GM21390 (cell line): ENCODE results near the gene BCL3.
"Not testable (repeated sequence)": the region's sequence is repeated elsewhere in the genome, so short reads cannot be mapped to it uniquely, and the experiment has no call there.

Source experiments
- ATAC-seq: cut with Tn5 transposase; IDR thresholded peaks from one replicate; pipeline ENCODE4 v1.9.1; 2021; ENCODE audit not compliant: unreplicated experiment

BCL3 gene

GRCh38 chr19:44720396-44720795, 28.1 kb upstream of the BCL3 start:
- not testable (repeated sequence) for ATAC-seq

- ATAC-seq: no peak
These were observed 27.6 kb upstream of the BCL3 start for GRCh38 chr19:44720945-44721344.

GRCh38 chr19:44721369-44721768, 27.1 kb upstream of the BCL3 start:
- ATAC-seq: not testable (repeated sequence)

GRCh38 chr19:44722131-44723121, 26.1 kb upstream of the BCL3 start:
- no peak for ATAC-seq

GRCh38 chr19:44723299-44723951, 25.1 kb upstream of the BCL3 start:
- peak; percentile 33 for ATAC-seq

- peak; percentile 61 for ATAC-seq
These were observed 24.6 kb upstream of the BCL3 start for GRCh38 chr19:44723952-44724319.

- no peak for ATAC-seq
These were observed 23.3 kb upstream of the BCL3 start for GRCh38 chr19:44725251-44725650.

- no peak for ATAC-seq
These were observed 22.8 kb upstream of the BCL3 start for GRCh38 chr19:44725684-44726083.

GRCh38 chr19:44726465-44726864, 22.0 kb upstream of the BCL3 start:
- no peak for ATAC-seq

- no peak for ATAC-seq
These were observed 20.3 kb upstream of the BCL3 start for GRCh38 chr19:44728178-44728577.

GRCh38 chr19:44729516-44730033, 18.9 kb upstream of the BCL3 start:
- no peak for ATAC-seq

GRCh38 chr19:44731081-44731480, 17.4 kb upstream of the BCL3 start:
- ATAC-seq: no peak

GRCh38 chr19:44731622-44732021, 16.9 kb upstream of the BCL3 start:
- no peak for ATAC-seq

GRCh38 chr19:44732235-44733014, 16.1 kb upstream of the BCL3 start:
- no peak for ATAC-seq

- no peak for ATAC-seq
These were observed 14.2 kb upstream of the BCL3 start for GRCh38 chr19:44734357-44734756.

- ATAC-seq: no peak
These were observed 13.5 kb upstream of the BCL3 start for GRCh38 chr19:44735011-44735410.

- ATAC-seq: no peak
These were observed 11.1 kb upstream of the BCL3 start for GRCh38 chr19:44737238-44738071.

- no peak for ATAC-seq
These were observed 10.4 kb upstream of the BCL3 start for GRCh38 chr19:44738136-44738535.

GRCh38 chr19:44738603-44739558, 9.6 kb upstream of the BCL3 start:
- ATAC-seq: no peak
